ENCODE measurements around the gene AMN1. TPM values are rescaled to one million over a fixed set of nuclear protein-coding genes. Genes with fewer than 3 reads are reported as not detected.
"Not testable (repeated sequence)": the region's sequence is repeated elsewhere in the genome, so short reads cannot be mapped to it uniquely, and the experiment has no call there.

Gene AMN1
- total and polyA plus RNA-seq, 11 donors: 8.5 to 22.5 (median 16.3) TPM

GRCh38 chr12:31745242-31745641 lies 16.4 kb upstream of the AMN1 start:
- Histone ChIP-seq H3K4me3 (no peak overlapping the region), H3K27ac (peak overlapping the region in 1 of 12 donors; percentile 96), H3K4me1 (peaks cover 0 to 82% (median 4%) of the 10 kb centered on the region in 12 donors), H3K36me3 (no peaks in the 10 kb centered on the region), H3K27me3 (no peaks in the 10 kb centered on the region), H3K9me3 (peaks cover 0 to 13% (median 0%) of the 10 kb centered on the region in 12 donors)
- WGBS, 4 donors: 81 to 89% (median 88%) methylated on average over 2 of the region's 2 CpGs
- intact Hi-C loops (cut with DNase I): loop anchor here in 1 of 10 donors (10.0 kb wide), 1 partner anchor 70 kb away; no protein-coding TSS in a partner anchor
- TF ChIP-seq POLR2A (IDR thresholded peaks at IDR 0.05): no peak
- no peak for TF ChIP-seq CTCF (IDR thresholded peaks at IDR 0.05)
- DNase-seq: no peak
- ATAC-seq: no peak

DNA sequence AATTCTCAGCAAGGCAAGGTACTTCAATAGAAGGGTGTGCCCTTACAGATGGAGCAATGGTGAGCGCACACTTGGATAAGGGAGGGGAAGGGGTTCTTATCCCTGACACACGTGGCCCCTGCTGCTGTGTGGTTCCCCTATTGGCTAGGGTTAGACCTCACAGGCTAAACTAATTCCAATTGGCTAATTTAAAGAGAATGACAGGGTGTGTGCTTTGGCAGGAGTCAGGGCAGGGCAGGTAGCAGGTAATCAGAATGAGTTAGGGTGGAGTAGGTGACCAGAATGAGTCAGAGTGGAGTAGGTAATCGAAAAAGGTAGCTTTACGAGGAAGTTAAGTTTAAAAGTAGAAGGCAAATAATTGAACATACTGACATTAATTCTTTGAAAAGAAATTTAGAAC lies 15.5 kb upstream of the AMN1 start:
- not testable (repeated sequence) for DNase-seq, H3K27me3 ChIP-seq, H3K27ac ChIP-seq, ATAC-seq, H3K36me3 ChIP-seq, H3K4me3 ChIP-seq
- H3K9me3 ChIP-seq: peaks cover 0 to 12% (median 0%) of the 10 kb centered on the region in 12 donors
- peaks cover 0 to 74% (median 2%) of the 10 kb centered on the region in 12 donors for H3K4me1 ChIP-seq
- WGBS, 4 donors: 87 to 95% (median 92%) methylated on average over 4 of the region's 4 CpGs
- intact Hi-C loops (cut with DNase I): loop anchor here in 1 of 10 donors (10.0 kb wide), 1 partner anchor 70 kb away; no protein-coding TSS in a partner anchor

DNA sequence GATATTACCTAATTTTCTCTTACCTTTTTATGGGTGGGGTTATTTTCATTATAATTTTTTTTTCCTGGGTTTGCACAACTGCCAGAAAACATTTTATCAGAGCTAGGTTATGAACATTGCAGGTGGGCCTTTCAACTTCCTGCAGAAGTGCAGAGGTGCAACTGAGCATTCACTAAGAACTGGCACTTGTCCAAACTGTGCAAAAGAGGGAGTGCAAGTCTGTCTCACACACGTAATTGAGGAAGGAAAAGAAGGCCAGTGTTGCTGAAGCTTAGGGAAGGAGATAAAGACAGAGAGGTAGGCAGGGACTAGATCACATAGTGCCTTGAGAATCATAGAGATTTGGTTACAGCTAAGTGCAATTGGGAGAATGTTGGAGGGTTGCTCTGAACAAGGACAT lies 14.1 kb upstream of the AMN1 start:
- no peak for TF ChIP-seq POLR2A (IDR thresholded peaks at IDR 0.05)
- TF ChIP-seq CTCF (IDR thresholded peaks at IDR 0.05): no peak
- Histone ChIP-seq H3K27me3 (no peaks in the 10 kb centered on the region), H3K9me3 (no peaks in the 10 kb centered on the region), H3K27ac (peak overlapping the region in 1 of 12 donors; percentile 6), H3K4me3 (no peak overlapping the region), H3K36me3 (no peaks in the 10 kb centered on the region), H3K4me1 (peaks cover 0 to 72% (median 2%) of the 10 kb centered on the region in 12 donors)
- WGBS, 4 donors: 17 to 32% (median 20%) methylated on average over 1 of the region's 1 CpG
- intact Hi-C loops (cut with DNase I): loop anchor here in 1 of 10 donors (10.0 kb wide), 1 partner anchor 72 kb away; no protein-coding TSS in a partner anchor
- ATAC-seq (peak in 2 of 4 donors; percentile 30 to 33), DNase-seq (no peak)

GRCh38 chr12:31740628-31741027 lies 11.8 kb upstream of the AMN1 start:
- no peaks in the 10 kb centered on the region for H3K36me3 ChIP-seq
- intact Hi-C loops (cut with DNase I): loop anchor here in 1 of 10 donors (10.0 kb wide), 1 partner anchor 74 kb away; no protein-coding TSS in a partner anchor
- H3K4me3 ChIP-seq: no peak overlapping the region
- TF ChIP-seq CTCF (IDR thresholded peaks at IDR 0.05): no peak
- no peak for TF ChIP-seq POLR2A (IDR thresholded peaks at IDR 0.05)
- no peaks in the 10 kb centered on the region for H3K27me3 ChIP-seq
- ATAC-seq: no peak
- no peaks in the 10 kb centered on the region for H3K9me3 ChIP-seq
- 60 to 65% (median 63%) methylated on average over 3 of the region's 3 CpGs for WGBS, 4 donors
- H3K27ac ChIP-seq: no peak overlapping the region
- no peak for DNase-seq
- H3K4me1 ChIP-seq: peaks cover 0 to 56% (median 0%) of the 10 kb centered on the region in 12 donors

DNA sequence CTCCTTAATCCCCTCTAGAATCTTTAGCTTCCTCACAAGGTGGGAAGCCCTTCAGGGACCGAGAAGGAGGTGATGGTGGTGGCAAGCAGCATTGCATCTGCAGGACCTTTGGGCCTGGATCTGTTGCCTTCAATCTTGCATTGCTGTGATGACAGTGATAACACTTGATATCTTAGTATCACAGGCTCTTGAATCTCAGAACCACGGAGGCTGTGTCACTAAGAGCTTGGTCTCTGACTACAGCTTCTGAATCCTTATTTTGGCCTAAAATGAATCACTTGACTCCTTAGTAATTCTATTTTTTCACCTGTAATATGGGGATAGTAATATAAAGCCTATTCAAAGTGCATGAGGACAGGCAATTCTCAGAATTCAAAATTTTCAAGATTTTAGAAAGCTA lies 8.9 kb upstream of the AMN1 start:
- WGBS, 4 donors: 48 to 79% (median 72%) methylated on average over 2 of the region's 2 CpGs
- H3K27ac ChIP-seq: no peak overlapping the region
- intact Hi-C loops (cut with DNase I): loop anchor here in 2 of 10 donors (10.0 kb wide), 2 partner anchors 137 to 227 kb away; no protein-coding TSS in a partner anchor
- no peaks in the 10 kb centered on the region for H3K27me3 ChIP-seq
- peaks cover 0 to 9% (median 0%) of the 10 kb centered on the region in 12 donors for H3K9me3 ChIP-seq
- ATAC-seq (no peak), DNase-seq (no peak)
- no peak overlapping the region for H3K4me3 ChIP-seq
- no peaks in the 10 kb centered on the region for H3K36me3 ChIP-seq
- no peak for TF ChIP-seq CTCF (IDR thresholded peaks at IDR 0.05)
- TF ChIP-seq POLR2A (IDR thresholded peaks at IDR 0.05): no peak
- peaks cover 0 to 54% (median 5%) of the 10 kb centered on the region in 12 donors for H3K4me1 ChIP-seq
